ENCODE measurements around the gene NEU4. TPM values are rescaled to one million over a fixed set of nuclear protein-coding genes. Genes with fewer than 3 reads are reported as not detected.
A peak's percentile ranks its signal among the peaks of the same experiment; 100 is the strongest.
"Not testable (repeated sequence)": the region's sequence is repeated elsewhere in the genome, so short reads cannot be mapped to it uniquely, and the experiment has no call there.

NEU4 gene
- polyA plus RNA-seq, 3 donors = 0.26 to 2.6 (median 0.99) TPM

DNA sequence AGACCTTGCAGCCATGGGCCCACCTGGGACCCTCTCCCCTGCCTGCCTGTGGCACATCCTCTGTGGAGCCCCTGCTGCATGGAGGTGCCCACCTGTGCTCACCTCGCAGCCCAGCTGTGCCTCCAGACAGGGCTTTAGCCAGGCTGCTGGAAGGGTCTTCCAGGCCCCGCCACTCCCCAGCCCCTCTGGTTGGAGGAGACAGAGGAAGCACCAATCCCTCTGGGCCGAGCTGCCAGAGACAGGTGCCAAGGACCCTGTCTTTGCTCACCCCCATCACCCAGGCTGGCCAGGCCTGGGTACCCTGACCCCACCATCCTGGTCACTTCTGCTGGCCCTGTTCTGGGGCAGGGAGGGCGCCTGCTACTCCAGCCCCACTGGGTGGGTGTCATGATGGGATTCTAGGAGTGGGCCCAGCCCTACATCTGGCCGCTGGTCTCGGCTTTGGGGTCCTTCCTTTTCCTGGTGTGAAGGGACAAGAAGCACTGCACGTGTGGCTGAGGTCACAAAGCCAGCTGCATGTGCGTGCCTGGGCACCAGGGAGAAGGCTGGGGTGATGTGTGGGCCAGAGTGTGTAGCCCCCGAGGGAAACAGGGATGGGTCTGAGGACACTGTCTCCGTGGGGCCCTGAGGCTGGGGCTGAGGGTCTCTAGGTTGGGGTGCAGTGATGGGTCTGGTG, 9.3 kb upstream of the NEU4 start:
- intact Hi-C loops (cut with micrococcal nuclease) = no loop called here

DNA sequence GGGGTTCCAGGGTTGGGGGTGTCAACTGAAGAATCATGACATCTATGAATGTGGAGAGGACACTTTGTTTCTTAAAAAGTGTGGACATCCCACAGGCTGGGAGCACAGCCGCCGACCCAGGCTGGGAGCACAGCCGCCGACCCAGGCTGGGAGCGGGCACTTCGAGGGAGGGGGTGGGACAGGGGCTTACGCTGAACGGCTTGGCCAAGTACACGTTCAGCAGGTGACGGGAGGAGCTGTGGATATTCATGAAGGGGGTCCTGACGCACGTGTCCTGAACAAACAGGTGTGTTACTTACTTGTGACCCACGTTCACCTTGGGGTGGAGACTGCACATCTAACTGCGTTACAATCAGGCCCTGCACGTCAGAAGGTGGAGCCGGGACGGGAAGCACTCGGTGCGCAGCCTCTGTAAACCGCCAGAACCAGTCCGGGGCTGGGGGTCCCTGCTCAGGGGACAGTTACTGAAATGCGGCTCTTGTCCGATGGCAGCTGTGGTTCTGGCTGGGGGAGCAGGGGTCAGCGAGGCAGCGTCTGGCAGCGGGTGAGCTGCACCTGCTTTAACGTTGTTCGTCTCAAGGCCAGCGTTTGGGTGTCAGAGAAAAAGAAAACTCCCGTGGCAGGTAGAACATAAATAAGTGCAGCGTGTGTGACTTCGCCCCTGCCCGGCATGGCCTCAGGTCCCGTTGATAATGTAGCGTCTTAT, 8.6 kb upstream of the NEU4 start:
- Histone ChIP-seq H3K4me1 (ENCODE audit: control insufficient read depth in 1 of 2, insufficient read depth in 2 of 2, low read length in 2 of 2) (peaks cover 13 to 19% of the 10 kb centered on the region in 2 donors), H3K27me3 (ENCODE audit: control insufficient read depth in 2 of 2, insufficient read depth in 2 of 2, low read length in 2 of 2) (peaks cover 8 to 19% of the 10 kb centered on the region in 2 donors)
- H4K20me1 ChIP-seq (ENCODE audit: insufficient read depth, low read length); H3K9ac ChIP-seq (ENCODE audit: insufficient read depth, low read length, poor library complexity, severe bottlenecking); H3K4me3 ChIP-seq (replicated peaks in 1 of 3; ENCODE audit: low read depth in 2 of 3, low read length in 3 of 3); H3K27ac ChIP-seq (ENCODE audit: low read depth in 1 of 2, low read length in 2 of 2); DNase-seq; H2AFZ ChIP-seq (ENCODE audit: insufficient read depth, low read depth, low read length, poor library complexity, severe bottlenecking); H3K36me3 ChIP-seq (replicated peaks in 1 of 2; ENCODE audit: control insufficient read depth in 1 of 2, insufficient read depth in 2 of 2, low read length in 2 of 2); H3K9me3 Mint-ChIP-seq; H3K36me3 Mint-ChIP-seq; H3K4me1 Mint-ChIP-seq; H3K4me2 ChIP-seq (replicated peaks; ENCODE audit: extremely low read depth, low read length, poor library complexity, severe bottlenecking); intact Hi-C loops (cut with micrococcal nuclease); H3K9me3 ChIP-seq (replicated peaks in 1 of 2; ENCODE audit: control insufficient read depth in 1 of 2, insufficient read depth in 1 of 2, low read length in 2 of 2); H3K79me2 ChIP-seq (ENCODE audit: insufficient read depth, low read length); H3K4me3 Mint-ChIP-seq: not testable (repeated sequence)
- Mint-ChIP-seq H3K27ac (peak overlapping the region in 1 of 7 donors; percentile 48), H3K27me3 (ENCODE audit: low read depth in 3 of 3) (peaks cover 16 to 30% (median 17%) of the 10 kb centered on the region in 3 donors)
- WGBS (ENCODE audit: insufficient coverage) = 94% methylated on average over 19 of the region's 35 CpGs

More for the DNA sequence above, 9.3 kb upstream of the NEU4 start:
- peaks cover 4% of the 10 kb centered on the region for H3K4me1 Mint-ChIP-seq
- no peak overlapping the region for H2AFZ ChIP-seq (ENCODE audit: insufficient read depth, low read depth, low read length, poor library complexity, severe bottlenecking)
- peaks cover 9 to 16% of the 10 kb centered on the region in 2 donors for H3K4me1 ChIP-seq (ENCODE audit: control insufficient read depth in 1 of 2, insufficient read depth in 2 of 2, low read length in 2 of 2)
- no peak overlapping the region for H3K4me2 ChIP-seq (replicated peaks; ENCODE audit: extremely low read depth, low read length, poor library complexity, severe bottlenecking)
- no peak overlapping the region for H3K4me3 Mint-ChIP-seq
- TF ChIP-seq, protein P1, sequence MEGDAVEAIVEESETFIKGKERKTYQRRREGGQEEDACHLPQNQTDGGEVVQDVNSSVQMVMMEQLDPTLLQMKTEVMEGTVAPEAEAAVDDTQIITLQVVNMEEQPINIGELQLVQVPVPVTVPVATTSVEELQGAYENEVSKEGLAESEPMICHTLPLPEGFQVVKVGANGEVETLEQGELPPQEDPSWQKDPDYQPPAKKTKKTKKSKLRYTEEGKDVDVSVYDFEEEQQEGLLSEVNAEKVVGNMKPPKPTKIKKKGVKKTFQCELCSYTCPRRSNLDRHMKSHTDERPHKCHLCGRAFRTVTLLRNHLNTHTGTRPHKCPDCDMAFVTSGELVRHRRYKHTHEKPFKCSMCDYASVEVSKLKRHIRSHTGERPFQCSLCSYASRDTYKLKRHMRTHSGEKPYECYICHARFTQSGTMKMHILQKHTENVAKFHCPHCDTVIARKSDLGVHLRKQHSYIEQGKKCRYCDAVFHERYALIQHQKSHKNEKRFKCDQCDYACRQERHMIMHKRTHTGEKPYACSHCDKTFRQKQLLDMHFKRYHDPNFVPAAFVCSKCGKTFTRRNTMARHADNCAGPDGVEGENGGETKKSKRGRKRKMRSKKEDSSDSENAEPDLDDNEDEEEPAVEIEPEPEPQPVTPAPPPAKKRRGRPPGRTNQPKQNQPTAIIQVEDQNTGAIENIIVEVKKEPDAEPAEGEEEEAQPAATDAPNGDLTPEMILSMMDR (IDR thresholded peaks at IDR 0.05) = no peak
- DNase-seq = peak in 1 of 3 donors; percentile 2
- H3K27ac ChIP-seq (ENCODE audit: low read depth in 1 of 2, low read length in 2 of 2) = no peak overlapping the region
- H3K9me3 ChIP-seq (replicated peaks in 1 of 2; ENCODE audit: control insufficient read depth in 1 of 2, insufficient read depth in 1 of 2, low read length in 2 of 2) = no peaks in the 10 kb centered on the region
- peaks cover 0 to 2% (median 0%) of the 10 kb centered on the region in 7 donors for H3K9me3 Mint-ChIP-seq
- H3K36me3 Mint-ChIP-seq = no peaks in the 10 kb centered on the region
- no peaks in the 10 kb centered on the region for H3K79me2 ChIP-seq (ENCODE audit: insufficient read depth, low read length)
- no peak overlapping the region for H3K4me3 ChIP-seq (replicated peaks in 1 of 3; ENCODE audit: low read depth in 2 of 3, low read length in 3 of 3)
- H3K27me3 Mint-ChIP-seq (ENCODE audit: low read depth in 3 of 3) = peaks cover 13 to 26% (median 13%) of the 10 kb centered on the region in 3 donors
- H3K36me3 ChIP-seq (replicated peaks in 1 of 2; ENCODE audit: control insufficient read depth in 1 of 2, insufficient read depth in 2 of 2, low read length in 2 of 2) = no peaks in the 10 kb centered on the region
- WGBS (ENCODE audit: insufficient coverage) = 93% methylated on average over 7 of the region's 10 CpGs
- H3K9ac ChIP-seq (ENCODE audit: insufficient read depth, low read length, poor library complexity, severe bottlenecking) = no peak overlapping the region
- peak overlapping the region in 1 of 7 donors; percentile 48 for H3K27ac Mint-ChIP-seq
- H4K20me1 ChIP-seq (ENCODE audit: insufficient read depth, low read length) = no peaks in the 10 kb centered on the region
- peaks cover 5 to 16% of the 10 kb centered on the region in 2 donors for H3K27me3 ChIP-seq (ENCODE audit: control insufficient read depth in 2 of 2, insufficient read depth in 2 of 2, low read length in 2 of 2)

All from CD14-positive monocyte (primary cell).